Gastrocnemius medialis (tissue), 4 donors: ENCODE measurements around the gene GAS7. TPM values are rescaled to one million over a fixed set of nuclear protein-coding genes. Genes with fewer than 3 reads are reported as not detected.

Experiments used
- ATAC-seq, 2 donors: fragments of 150-250 bp; one replicate each; pipeline ENCODE4 v1.9.1; 2016
- DNase-seq, 2 donors: peaks; one replicate each; pipeline ENCODE4 v3.0.0-alpha.2; 2019
- H3K27ac ChIP-seq, 4 donors: fragments of 200-600 bp; sonication (generic); 1 replicate in 1 of 4; 2 replicates in 3 of 4; pipeline ENCODE4 v1.5.1; 2016 to 2018; ENCODE audit warnings: mild to moderate bottlenecking in 2 of 4, moderate library complexity in 1 of 4
- H3K27me3 ChIP-seq, 3 donors: fragments of 200-600 bp; sonication (generic) in 2 of 3; 1 replicate in 1 of 3; 2 replicates in 2 of 3; pipeline versions ENCODE4 v1.5.1 to v1.6.0; 2016 to 2019; ENCODE audit warnings: mild to moderate bottlenecking in 1 of 3, moderate library complexity in 1 of 3
- H3K36me3 ChIP-seq, 2 donors: fragments of 200-600 bp; sonication (generic) in 1 of 2; one replicate each; pipeline ENCODE4 v1.5.1; 2017 to 2018
- H3K4me1 ChIP-seq, 2 donors: fragments of 200-600 bp; sonication (generic) in 1 of 2; one replicate each; pipeline ENCODE4 v1.5.1; 2016 to 2017; ENCODE audit warnings: mild to moderate bottlenecking in 2 of 2
- H3K4me3 ChIP-seq, 4 donors: fragments of 200-600 bp; sonication (generic) in 3 of 4; 1 replicate in 1 of 4; 2 replicates in 3 of 4; pipeline ENCODE4 v1.5.1; 2016 to 2019; ENCODE audit warnings: mild to moderate bottlenecking in 2 of 4
- H3K9me3 ChIP-seq, 3 donors: fragments of 200-600 bp; sonication (generic) in 2 of 3; 1 replicate in 1 of 3; 2 replicates in 2 of 3; pipeline ENCODE4 v1.5.1; 2016 to 2019
- CTCF ChIP-seq, 5 experiments: fragments of 450-650 bp in 3 of 5; fragments of 200-600 bp in 2 of 5; sonication (generic) in 2 of 5; IDR thresholded peaks in 4 of 5; conservative IDR thresholded peaks in 1 of 5; 1 replicate in 4 of 5; 2 replicates in 1 of 5; pipeline ENCODE4 v1.5.1; 2016 to 2019; ENCODE audit warnings: antibody characterized with exemption in 5 of 5, mild to moderate bottlenecking in 3 of 5, moderate library complexity in 3 of 5
- POLR2A ChIP-seq, 2 donors: fragments of 450-650 bp; IDR thresholded peaks; one replicate each; pipeline ENCODE4 v1.6.1; 2017; ENCODE audit warnings: antibody characterized with exemption in 2 of 2, mild to moderate bottlenecking in 2 of 2, moderate library complexity in 2 of 2
- in situ Hi-C, 4 donors: fragments of 200-750 bp; cut with MboI; loops; one replicate each; pipeline versions ENCODE4 v1.15.0 to v1.8.0; 2017; ENCODE audit warnings: low sequenced_read_pairs in 4 of 4
- intact Hi-C: fragments of 100-400 bp; cut with DNase I; formaldehyde crosslinking; loops from one replicate; pipeline ENCODE4 v1.15.1; 2023; ENCODE audit warnings: low total_unique reads
- total RNA-seq, 4 donors: library from RNA; depleted of rRNA; stranded (reverse); fragments of >200 nt; gene quantifications; one replicate each; pipeline versions ENCODE4 v1.1.0 to v1.2.3, GENCODE V29; 2016

The GAS7 gene
- total RNA-seq, 4 donors from 2014 or later: 5.8 to 7.1 (median 6.1) TPM

DNA sequence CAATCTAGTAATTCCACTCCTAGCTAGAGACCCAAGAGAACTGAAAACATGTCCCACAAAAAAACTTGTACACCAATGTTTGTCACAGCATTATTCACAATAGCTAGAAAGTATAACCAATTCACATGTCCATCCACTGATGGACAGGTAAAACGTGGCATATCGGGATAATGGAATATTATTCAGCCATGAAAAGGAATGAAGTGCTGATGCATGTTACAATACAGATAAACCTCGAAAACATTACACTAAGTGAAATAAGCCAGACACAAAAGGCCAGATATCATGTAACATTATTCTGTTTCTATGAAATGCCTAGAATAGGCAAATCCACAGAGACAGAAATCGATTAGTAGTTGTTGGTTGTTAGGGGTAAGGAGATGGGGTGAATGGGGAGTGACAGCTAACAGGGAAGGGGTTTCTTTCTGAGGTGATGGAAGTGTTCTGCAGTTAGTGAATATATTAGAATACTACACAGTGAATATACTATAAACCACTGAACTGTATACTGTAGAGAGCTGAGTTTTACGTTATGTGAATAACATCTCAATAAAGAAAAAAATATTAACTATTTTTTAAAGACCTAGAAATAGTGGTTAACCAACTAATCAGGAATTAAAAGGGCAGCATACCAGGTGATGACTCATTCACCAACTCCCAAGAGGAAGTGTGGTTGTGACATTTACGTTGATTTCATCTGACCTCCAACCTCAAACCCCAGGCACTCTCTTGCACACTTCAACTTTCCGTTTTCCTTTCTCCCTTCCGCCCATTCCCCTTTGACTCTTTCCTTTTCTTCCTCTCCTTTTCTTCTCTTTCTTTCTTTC is 48.6 kb downstream of the GAS7 start:
- intact Hi-C loops (no loop called here), in situ Hi-C loops (loop anchor here in 1 of 4 donors (25.0 kb wide), 2 partner anchors 112 to 187 kb away; no protein-coding TSS in a partner anchor)
- no peak for DNase-seq
- no peak overlapping the region for H3K27ac ChIP-seq
- H3K36me3 ChIP-seq: no peaks in the 10 kb centered on the region
- H3K4me1 ChIP-seq: no peaks in the 10 kb centered on the region
- ATAC-seq: no peak
- no peaks in the 10 kb centered on the region for H3K9me3 ChIP-seq
- TF ChIP-seq CTCF (IDR thresholded peaks at IDR 0.05 in 4 of 5, conservative IDR thresholded peaks at IDR 0.05 in 1 of 5) (no peak), POLR2A (IDR thresholded peaks at IDR 0.05) (no peak)
- no peaks in the 10 kb centered on the region for H3K27me3 ChIP-seq
- H3K4me3 ChIP-seq: no peak overlapping the region

- Histone ChIP-seq H3K27me3 (no peaks in the 10 kb centered on the region), H3K4me3 (no peak overlapping the region), H3K9me3 (no peaks in the 10 kb centered on the region), H3K36me3 (no peaks in the 10 kb centered on the region), H3K27ac (no peak overlapping the region), H3K4me1 (no peaks in the 10 kb centered on the region)
- in situ Hi-C loops (loop anchor here in 1 of 4 donors (25.0 kb wide), 2 partner anchors 111 to 186 kb away; no protein-coding TSS in a partner anchor), intact Hi-C loops (no loop called here)
- DNase-seq (no peak), ATAC-seq (no peak)
- TF ChIP-seq POLR2A (IDR thresholded peaks at IDR 0.05): no peak
- no peak for TF ChIP-seq CTCF (IDR thresholded peaks at IDR 0.05 in 4 of 5, conservative IDR thresholded peaks at IDR 0.05 in 1 of 5)
These were observed 50.5 kb downstream of the GAS7 start for GRCh38 chr17:10147761-10148415.

DNA sequence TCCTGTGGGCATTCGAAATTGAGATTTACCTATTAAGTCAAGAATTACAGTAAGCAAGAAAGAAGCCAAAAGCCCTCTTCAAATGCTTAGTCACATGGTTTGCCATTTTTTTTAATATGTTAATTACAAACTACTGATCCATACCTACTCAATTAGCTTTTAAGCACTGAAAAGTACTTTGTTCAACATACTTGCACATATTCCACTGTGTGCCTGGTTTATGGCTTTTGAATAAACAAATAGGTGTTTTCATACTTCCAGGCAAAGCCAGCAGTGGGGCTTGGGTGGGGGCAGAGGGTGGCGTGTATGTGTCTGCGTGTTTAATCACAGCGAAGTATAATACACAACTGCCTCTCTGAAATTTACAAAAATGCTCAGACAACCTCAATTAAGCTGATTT is 51.4 kb downstream of the GAS7 start:
- TF ChIP-seq POLR2A (IDR thresholded peaks at IDR 0.05) (no peak), CTCF (IDR thresholded peaks at IDR 0.05 in 4 of 5, conservative IDR thresholded peaks at IDR 0.05 in 1 of 5) (no peak)
- ATAC-seq (no peak), DNase-seq (no peak)
- Histone ChIP-seq H3K9me3 (no peaks in the 10 kb centered on the region), H3K27ac (no peak overlapping the region), H3K4me1 (no peaks in the 10 kb centered on the region), H3K27me3 (no peaks in the 10 kb centered on the region), H3K4me3 (no peak overlapping the region), H3K36me3 (no peaks in the 10 kb centered on the region)
- intact Hi-C loops (no loop called here), in situ Hi-C loops (loop anchor here in 1 of 4 donors (25.0 kb wide), 2 partner anchors 110 to 185 kb away; no protein-coding TSS in a partner anchor)

DNA sequence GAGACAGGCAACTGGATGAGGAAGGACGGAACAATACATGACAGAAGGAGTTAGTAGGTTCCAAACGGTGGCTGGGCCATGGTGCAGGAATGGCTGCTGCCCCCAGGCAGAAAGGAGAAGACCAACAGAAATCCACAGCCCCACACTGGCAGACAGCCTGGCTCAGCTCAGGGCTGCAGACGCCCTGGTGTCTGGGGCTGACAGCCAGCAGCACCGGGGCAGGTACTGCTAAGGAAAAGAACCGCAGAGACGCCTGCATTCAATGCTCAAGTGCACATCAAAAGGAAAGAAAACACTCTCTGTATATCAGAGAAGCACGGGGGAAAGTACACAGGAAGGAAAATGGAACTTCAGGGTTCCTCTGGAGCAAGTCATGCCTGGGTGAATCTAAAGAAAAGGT is 53.4 kb downstream of the GAS7 start:
- intact Hi-C loops: no loop called here
- Histone ChIP-seq H3K4me3 (no peak overlapping the region), H3K9me3 (no peaks in the 10 kb centered on the region), H3K27me3 (no peaks in the 10 kb centered on the region), H3K36me3 (no peaks in the 10 kb centered on the region), H3K4me1 (no peaks in the 10 kb centered on the region), H3K27ac (no peak overlapping the region)
- TF ChIP-seq POLR2A (IDR thresholded peaks at IDR 0.05) (no peak), CTCF (IDR thresholded peaks at IDR 0.05 in 4 of 5, conservative IDR thresholded peaks at IDR 0.05 in 1 of 5) (no peak)
- ATAC-seq (no peak), DNase-seq (no peak)
- in situ Hi-C loops: loop anchor here in 1 of 4 donors (25.0 kb wide), 2 partner anchors 108 to 183 kb away; no protein-coding TSS in a partner anchor
